Right lobe of liver (tissue), 4 donors: ENCODE results near the gene WNT16.

Experiments
- POLR2A ChIP-seq: fragments of 450-650 bp; IDR thresholded peaks from one replicate; pipeline ENCODE4 v1.6.1; 2017; ENCODE audit warnings: antibody characterized with exemption, mild to moderate bottlenecking
- TF ChIP-seq, protein P1 (sequence below), 4 donors: fragments of 200-600 bp in 3 of 4; fragments of 450-650 bp in 1 of 4; IDR thresholded peaks; one replicate each; pipeline versions ENCODE4 v1.5.1 to v1.8.0; 2016 to 2022; ENCODE audit warnings: antibody characterized with exemption in 4 of 4, mild to moderate bottlenecking in 2 of 4
- donor health status: DM: no; HTN: no; CAD: no.
- donor health status: DM: no; HTN: no; CAD: no.
- donor health status: DM: no; HTN: yes; CAD: no.

GRCh38 chr7:121371883-121372282 lies 43.1 kb downstream of the WNT16 start:
- TF ChIP-seq, protein P1, sequence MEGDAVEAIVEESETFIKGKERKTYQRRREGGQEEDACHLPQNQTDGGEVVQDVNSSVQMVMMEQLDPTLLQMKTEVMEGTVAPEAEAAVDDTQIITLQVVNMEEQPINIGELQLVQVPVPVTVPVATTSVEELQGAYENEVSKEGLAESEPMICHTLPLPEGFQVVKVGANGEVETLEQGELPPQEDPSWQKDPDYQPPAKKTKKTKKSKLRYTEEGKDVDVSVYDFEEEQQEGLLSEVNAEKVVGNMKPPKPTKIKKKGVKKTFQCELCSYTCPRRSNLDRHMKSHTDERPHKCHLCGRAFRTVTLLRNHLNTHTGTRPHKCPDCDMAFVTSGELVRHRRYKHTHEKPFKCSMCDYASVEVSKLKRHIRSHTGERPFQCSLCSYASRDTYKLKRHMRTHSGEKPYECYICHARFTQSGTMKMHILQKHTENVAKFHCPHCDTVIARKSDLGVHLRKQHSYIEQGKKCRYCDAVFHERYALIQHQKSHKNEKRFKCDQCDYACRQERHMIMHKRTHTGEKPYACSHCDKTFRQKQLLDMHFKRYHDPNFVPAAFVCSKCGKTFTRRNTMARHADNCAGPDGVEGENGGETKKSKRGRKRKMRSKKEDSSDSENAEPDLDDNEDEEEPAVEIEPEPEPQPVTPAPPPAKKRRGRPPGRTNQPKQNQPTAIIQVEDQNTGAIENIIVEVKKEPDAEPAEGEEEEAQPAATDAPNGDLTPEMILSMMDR (IDR thresholded peaks at IDR 0.05) = no peak
- TF ChIP-seq POLR2A = no peak
